HFF-Myc (cell line): ENCODE data around the gene ZFP64.

Source experiments
- DNase-seq: peaks from one replicate; pipeline ENCODE4 v3.0.0-alpha.2; 2011; ENCODE audit warnings: low read depth; ENCODE audit errors: extremely low read depth
- H3K4me3 ChIP-seq: replicated peaks from 2 replicates; pipeline ENCODE4 v1.5.1; 2011; ENCODE audit warnings: low read depth, mild to moderate bottlenecking, control low read depth, low read length
- CTCF ChIP-seq: IDR thresholded peaks from 2 replicates; pipeline ENCODE4 v1.5.1; 2012; ENCODE audit warnings: mild to moderate bottlenecking, low read depth, low read length, control low read depth; ENCODE audit errors: missing control alignments

ZFP64 gene

GRCh38 chr20:52131048-52131643 lies 60.4 kb downstream of the ZFP64 start:
- no peak for TF ChIP-seq CTCF
- no peak for DNase-seq
- no peak overlapping the region for H3K4me3 ChIP-seq

- no peak for DNase-seq
- H3K4me3 ChIP-seq = no peak overlapping the region
- no peak for TF ChIP-seq CTCF
Observed at GRCh38 chr20:52130406-52130805, 61.2 kb downstream of the ZFP64 start.

- DNase-seq = no peak
- no peak for TF ChIP-seq CTCF
- no peak overlapping the region for H3K4me3 ChIP-seq
Observed at GRCh38 chr20:52129611-52130010, 62.0 kb downstream of the ZFP64 start.

- no peak overlapping the region for H3K4me3 ChIP-seq
- no peak for DNase-seq
- TF ChIP-seq CTCF = no peak
Observed at GRCh38 chr20:52127309-52127708, 64.3 kb downstream of the ZFP64 start.

- H3K4me3 ChIP-seq = no peak overlapping the region
- TF ChIP-seq CTCF = no peak
- DNase-seq = no peak
Observed at GRCh38 chr20:52124821-52125220, 66.8 kb downstream of the ZFP64 start.

- H3K4me3 ChIP-seq = no peak overlapping the region
- no peak for DNase-seq
- no peak for TF ChIP-seq CTCF
Observed at GRCh38 chr20:52118696-52119095, 72.9 kb downstream of the ZFP64 start.

GRCh38 chr20:52118016-52118623 lies 73.5 kb downstream of the ZFP64 start:
- TF ChIP-seq CTCF = no peak
- no peak overlapping the region for H3K4me3 ChIP-seq
- DNase-seq = no peak
